ENCODE results near the gene USP12. TPM values are rescaled to one million over a fixed set of nuclear protein-coding genes. Genes with fewer than 3 reads are reported as not detected.

USP12 gene
- total and polyA plus RNA-seq, 4 donors = 5.7 to 43.7 (median 11.9) TPM

GRCh38 chr13:27199211-27199610, 27.6 kb upstream of the USP12 start:
- Histone ChIP-seq H3K36me3 (ENCODE audit: control insufficient read depth in 4 of 4, insufficient read depth in 3 of 4, low read depth in 1 of 4, low read length in 3 of 4) (no peaks in the 10 kb centered on the region), H3K4me1 (ENCODE audit: control insufficient read depth in 4 of 4, insufficient read depth in 4 of 4, low read length in 3 of 4) (peaks cover 0 to 6% (median 2%) of the 10 kb centered on the region in 4 donors), H3K9ac (ENCODE audit: low read depth in 1 of 2, low read length in 2 of 2) (no peak overlapping the region), H3K27me3 (ENCODE audit: control insufficient read depth in 4 of 4, insufficient read depth in 4 of 4, low read length in 3 of 4) (peaks cover 0 to 3% (median 0%) of the 10 kb centered on the region in 4 donors), H3K9me3 (ENCODE audit: control insufficient read depth in 4 of 4, low read length in 3 of 4) (no peaks in the 10 kb centered on the region), H3K4me3 (ENCODE audit: low read depth in 1 of 3, low read length in 3 of 3) (no peak overlapping the region), H3K27ac (ENCODE audit: low read depth in 1 of 2, low read length in 2 of 2) (no peak overlapping the region)
- DNase-seq (ENCODE audit: low spot score) = no peak
- no peak for TF ChIP-seq TAF1 (conservative IDR thresholded peaks at IDR 0.05)
- no peak for TF ChIP-seq YY1 (IDR thresholded peaks at IDR 0.05)
- TF ChIP-seq, protein P1, sequence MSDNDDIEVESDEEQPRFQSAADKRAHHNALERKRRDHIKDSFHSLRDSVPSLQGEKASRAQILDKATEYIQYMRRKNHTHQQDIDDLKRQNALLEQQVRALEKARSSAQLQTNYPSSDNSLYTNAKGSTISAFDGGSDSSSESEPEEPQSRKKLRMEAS (IDR thresholded peaks at IDR 0.05) = no peak
- TF ChIP-seq EGR1 (IDR thresholded peaks at IDR 0.05; ENCODE audit: low read depth in 2 of 2) = no peak
- TF ChIP-seq RXRA (IDR thresholded peaks at IDR 0.05) = no peak
- WGBS = 86% methylated on average over 3 of the region's 3 CpGs

DNA sequence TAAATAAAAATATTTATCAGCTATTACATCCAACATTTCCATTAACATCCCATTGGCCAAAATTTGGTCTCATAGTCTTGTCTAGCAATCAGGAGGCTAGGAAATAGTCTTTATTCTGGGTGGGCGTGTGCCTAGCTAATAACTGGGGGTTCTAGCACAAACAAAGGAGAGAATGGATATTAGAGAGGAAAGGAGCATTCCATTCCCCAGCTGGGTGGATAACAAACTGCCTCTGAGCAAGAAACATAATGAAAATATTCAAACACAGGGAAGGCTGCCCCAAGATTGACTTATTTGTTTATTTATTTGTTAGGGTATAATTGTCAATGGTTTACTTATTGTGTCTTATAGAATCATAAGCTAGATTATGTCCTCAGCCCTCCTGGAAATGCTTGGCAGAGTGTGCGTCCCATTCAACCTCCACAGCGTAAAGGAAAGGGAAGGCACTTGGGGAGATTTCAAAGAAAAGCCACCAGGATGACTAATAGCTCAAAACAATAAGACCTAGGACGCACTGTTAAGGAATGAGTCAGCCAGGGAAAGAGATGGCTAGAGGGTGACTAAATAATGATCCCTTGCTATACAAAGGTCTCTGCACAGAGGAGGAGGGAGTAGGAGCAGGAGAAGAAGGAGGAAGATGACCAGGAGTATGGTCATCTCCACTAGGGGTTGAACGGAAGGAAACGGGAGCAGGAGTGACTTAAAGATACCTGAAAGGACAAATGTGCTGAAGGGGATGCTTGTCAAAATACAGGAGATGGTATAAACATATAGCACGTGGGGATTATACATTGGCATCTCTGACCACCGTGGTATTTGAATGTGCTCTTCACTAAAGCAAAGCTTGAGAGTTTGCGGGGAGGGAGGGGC, 23.5 kb upstream of the USP12 start:
- no peaks in the 10 kb centered on the region for H3K36me3 ChIP-seq (ENCODE audit: control insufficient read depth in 4 of 4, insufficient read depth in 3 of 4, low read depth in 1 of 4, low read length in 3 of 4)
- peaks cover 0 to 3% (median 0%) of the 10 kb centered on the region in 4 donors for H3K27me3 ChIP-seq (ENCODE audit: control insufficient read depth in 4 of 4, insufficient read depth in 4 of 4, low read length in 3 of 4)
- H3K27ac ChIP-seq (ENCODE audit: low read depth in 1 of 2, low read length in 2 of 2) = no peak overlapping the region
- H3K9ac ChIP-seq (ENCODE audit: low read depth in 1 of 2, low read length in 2 of 2) = no peak overlapping the region
- no peak for TF ChIP-seq ATF3 (IDR thresholded peaks at IDR 0.05)
- no peak for TF ChIP-seq NR2F2 (IDR thresholded peaks at IDR 0.05)
- no peak for TF ChIP-seq RAD21 (IDR thresholded peaks at IDR 0.05)
- H3K9me3 ChIP-seq (ENCODE audit: control insufficient read depth in 4 of 4, low read length in 3 of 4) = no peaks in the 10 kb centered on the region
- no peak for DNase-seq (ENCODE audit: low spot score)
- no peaks in the 10 kb centered on the region for H3K4me1 ChIP-seq (ENCODE audit: control insufficient read depth in 4 of 4, insufficient read depth in 4 of 4, low read length in 3 of 4)
- WGBS = 72% methylated on average over 9 of the region's 9 CpGs
- H3K4me3 ChIP-seq (ENCODE audit: low read depth in 1 of 3, low read length in 3 of 3) = no peak overlapping the region

GRCh38 chr13:27194209-27194608, 22.6 kb upstream of the USP12 start:
- WGBS = 54% methylated on average over 3 of the region's 3 CpGs
- no peak for TF ChIP-seq YY1 (IDR thresholded peaks at IDR 0.05)
- TF ChIP-seq, protein P1 (IDR thresholded peaks at IDR 0.05) = no peak
- no peak for TF ChIP-seq EGR1 (IDR thresholded peaks at IDR 0.05; ENCODE audit: low read depth in 2 of 2)
- TF ChIP-seq SP1 (IDR thresholded peaks at IDR 0.05) = no peak
- TF ChIP-seq, protein P2, sequence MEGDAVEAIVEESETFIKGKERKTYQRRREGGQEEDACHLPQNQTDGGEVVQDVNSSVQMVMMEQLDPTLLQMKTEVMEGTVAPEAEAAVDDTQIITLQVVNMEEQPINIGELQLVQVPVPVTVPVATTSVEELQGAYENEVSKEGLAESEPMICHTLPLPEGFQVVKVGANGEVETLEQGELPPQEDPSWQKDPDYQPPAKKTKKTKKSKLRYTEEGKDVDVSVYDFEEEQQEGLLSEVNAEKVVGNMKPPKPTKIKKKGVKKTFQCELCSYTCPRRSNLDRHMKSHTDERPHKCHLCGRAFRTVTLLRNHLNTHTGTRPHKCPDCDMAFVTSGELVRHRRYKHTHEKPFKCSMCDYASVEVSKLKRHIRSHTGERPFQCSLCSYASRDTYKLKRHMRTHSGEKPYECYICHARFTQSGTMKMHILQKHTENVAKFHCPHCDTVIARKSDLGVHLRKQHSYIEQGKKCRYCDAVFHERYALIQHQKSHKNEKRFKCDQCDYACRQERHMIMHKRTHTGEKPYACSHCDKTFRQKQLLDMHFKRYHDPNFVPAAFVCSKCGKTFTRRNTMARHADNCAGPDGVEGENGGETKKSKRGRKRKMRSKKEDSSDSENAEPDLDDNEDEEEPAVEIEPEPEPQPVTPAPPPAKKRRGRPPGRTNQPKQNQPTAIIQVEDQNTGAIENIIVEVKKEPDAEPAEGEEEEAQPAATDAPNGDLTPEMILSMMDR (IDR thresholded peaks at IDR 0.05; ENCODE audit: low read depth, low read length, missing input control) = no peak
- TF ChIP-seq HNF4G (IDR thresholded peaks at IDR 0.05) = no peak
- no peak for TF ChIP-seq JUND (IDR thresholded peaks at IDR 0.05)
- TF ChIP-seq, protein P3, sequence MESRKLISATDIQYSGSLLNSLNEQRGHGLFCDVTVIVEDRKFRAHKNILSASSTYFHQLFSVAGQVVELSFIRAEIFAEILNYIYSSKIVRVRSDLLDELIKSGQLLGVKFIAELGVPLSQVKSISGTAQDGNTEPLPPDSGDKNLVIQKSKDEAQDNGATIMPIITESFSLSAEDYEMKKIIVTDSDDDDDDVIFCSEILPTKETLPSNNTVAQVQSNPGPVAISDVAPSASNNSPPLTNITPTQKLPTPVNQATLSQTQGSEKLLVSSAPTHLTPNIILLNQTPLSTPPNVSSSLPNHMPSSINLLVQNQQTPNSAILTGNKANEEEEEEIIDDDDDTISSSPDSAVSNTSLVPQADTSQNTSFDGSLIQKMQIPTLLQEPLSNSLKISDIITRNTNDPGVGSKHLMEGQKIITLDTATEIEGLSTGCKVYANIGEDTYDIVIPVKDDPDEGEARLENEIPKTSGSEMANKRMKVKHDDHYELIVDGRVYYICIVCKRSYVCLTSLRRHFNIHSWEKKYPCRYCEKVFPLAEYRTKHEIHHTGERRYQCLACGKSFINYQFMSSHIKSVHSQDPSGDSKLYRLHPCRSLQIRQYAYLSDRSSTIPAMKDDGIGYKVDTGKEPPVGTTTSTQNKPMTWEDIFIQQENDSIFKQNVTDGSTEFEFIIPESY (IDR thresholded peaks at IDR 0.05) = no peak
- no peak for TF ChIP-seq FOXA2 (IDR thresholded peaks at IDR 0.05)
- no peaks in the 10 kb centered on the region for H3K36me3 ChIP-seq (ENCODE audit: control insufficient read depth in 4 of 4, insufficient read depth in 3 of 4, low read depth in 1 of 4, low read length in 3 of 4)
- no peak overlapping the region for H3K27ac ChIP-seq (ENCODE audit: low read depth in 1 of 2, low read length in 2 of 2)
- DNase-seq (ENCODE audit: low spot score) = no peak
- H3K27me3 ChIP-seq (ENCODE audit: control insufficient read depth in 4 of 4, insufficient read depth in 4 of 4, low read length in 3 of 4) = peaks cover 0 to 3% (median 0%) of the 10 kb centered on the region in 4 donors
- peaks cover 0 to 3% (median under 1%) of the 10 kb centered on the region in 4 donors for H3K4me1 ChIP-seq (ENCODE audit: control insufficient read depth in 4 of 4, insufficient read depth in 4 of 4, low read length in 3 of 4)
- no peak overlapping the region for H3K9ac ChIP-seq (ENCODE audit: low read depth in 1 of 2, low read length in 2 of 2)
- no peaks in the 10 kb centered on the region for H3K9me3 ChIP-seq (ENCODE audit: control insufficient read depth in 4 of 4, low read length in 3 of 4)
- no peak overlapping the region for H3K4me3 ChIP-seq (ENCODE audit: low read depth in 1 of 3, low read length in 3 of 3)

All from liver (tissue), 9 donors.